A673 (cell line): ENCODE results near the gene PIK3R6. TPM values are rescaled to one million over a fixed set of nuclear protein-coding genes. Genes with fewer than 3 reads are reported as not detected.

Experiments
- BruUV-seq: library from RNA; stranded (reverse); fragments of 400-500 nt; replicated peaks from 2 replicates; lab custom pipeline; 2021; lab: Mats Ljungman, UMichigan
- CTCF ChIA-PET: fragments of 300-600 bp; sonication (Branson Sonifier 250); formaldehyde crosslinking; loops from one replicate; lab custom pipeline; 2022; ENCODE audit warnings: antibody characterized with exemption; lab: Charles Lee
- POLR2A ChIA-PET: fragments of 300-600 bp; sonication (Branson Sonifier 250); formaldehyde crosslinking; loops from one replicate; lab custom pipeline; 2022; ENCODE audit warnings: antibody characterized with exemption; ENCODE audit not compliant: low non-redundant PET; lab: Charles Lee
- DNase-seq: peaks from one replicate; pipeline ENCODE4 v3.0.0-alpha.2; 2015; ENCODE audit warnings: low spot score
- H3K27ac ChIP-seq: fragments of 200-600 bp; sonication (generic); 2 replicates; pipeline ENCODE4 v1.5.1; 2016; ENCODE audit warnings: mixed run types, low read depth, mild to moderate bottlenecking, mixed read lengths, antibody characterized with exemption, low read length; ENCODE audit not compliant: poor library complexity, severe bottlenecking
- H3K27me3 ChIP-seq: fragments of 200-600 bp; sonication (generic); replicated peaks from 2 replicates; pipeline ENCODE4 v1.6.1; 2017; ENCODE audit warnings: mixed run types, low read depth, mild to moderate bottlenecking, mixed read lengths, antibody characterized with exemption, low read length; ENCODE audit not compliant: insufficient read depth, poor library complexity
- H3K36me3 ChIP-seq: fragments of 200-600 bp; sonication (generic); 2 replicates; pipeline ENCODE4 v1.6.1; 2016; ENCODE audit warnings: mixed run types, mild to moderate bottlenecking, mixed read lengths, antibody characterized with exemption, low read length; ENCODE audit not compliant: insufficient read depth, poor library complexity, severe bottlenecking
- H3K4me1 ChIP-seq: fragments of 200-600 bp; sonication (generic); 2 replicates; pipeline ENCODE4 v1.6.1; 2017; ENCODE audit warnings: mixed run types, mild to moderate bottlenecking, mixed read lengths, antibody characterized with exemption, low read length; ENCODE audit not compliant: insufficient read depth, poor library complexity, severe bottlenecking
- H3K4me3 ChIP-seq: fragments of 200-600 bp; sonication (generic); 2 replicates; pipeline ENCODE4 v1.5.1; 2016; ENCODE audit warnings: low read depth, mixed run types, mild to moderate bottlenecking, mixed read lengths, low read length; ENCODE audit not compliant: poor library complexity, severe bottlenecking
- H3K9me3 ChIP-seq: fragments of 200-600 bp; sonication (generic); 2 replicates; pipeline ENCODE4 v1.6.1; 2016; ENCODE audit warnings: mixed run types, low read depth, mild to moderate bottlenecking, mixed read lengths, antibody characterized with exemption, low read length; ENCODE audit not compliant: poor library complexity, severe bottlenecking
- EZH2 ChIP-seq: fragments of 200-600 bp; sonication (generic); IDR thresholded peaks from 2 replicates; pipeline ENCODE4 v1.6.1; 2017; ENCODE audit warnings: borderline replicate concordance, low read depth, mild to moderate bottlenecking, mixed read lengths, antibody characterized with exemption, low read length; ENCODE audit not compliant: poor library complexity, severe bottlenecking
- intact Hi-C: fragments of 100-400 bp; cut with micrococcal nuclease; formaldehyde crosslinking; loops from one replicate; pipeline ENCODE4 v1.10.0; 2022; ENCODE audit not compliant: unreplicated experiment
- total RNA-seq: library from RNA; stranded (reverse); gene quantifications from 2 replicates; pipeline ENCODE4 v1.2.3, GENCODE V29; 2021
- TF ChIP-seq, protein P1 (sequence below): fragments of 300-800, 200-600 bp; sonication (generic); conservative IDR thresholded peaks from 2 replicates; pipeline ENCODE4 v1.5.1; 2017; ENCODE audit warnings: low read depth, mild to moderate bottlenecking, antibody characterized with exemption, low read length, moderate library complexity, mixed read lengths

Gene PIK3R6
- total RNA-seq, 1 experiment from 2014 or later = not detected

DNA sequence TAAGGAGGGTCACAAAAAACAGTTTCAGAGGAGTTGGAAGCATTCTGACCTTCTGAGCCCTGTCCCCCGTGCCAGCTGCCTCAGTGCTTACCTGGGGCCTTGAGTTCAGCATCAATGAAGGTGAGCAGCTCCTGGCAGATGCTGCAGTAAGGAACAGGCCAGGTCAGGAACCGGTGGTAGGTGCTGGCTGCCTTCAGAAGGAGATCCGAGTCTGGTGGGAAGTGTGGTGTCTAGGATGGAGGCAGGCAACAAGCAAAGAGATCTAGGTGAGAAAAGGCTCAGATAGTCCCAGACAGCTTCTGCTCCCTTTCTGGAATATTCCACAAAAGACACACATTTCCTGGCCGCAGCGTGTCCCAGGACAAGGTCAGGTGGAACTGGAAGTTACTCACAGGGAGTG is 37.2 kb upstream of the PIK3R6 start:
- H3K36me3 ChIP-seq = no peaks in the 10 kb centered on the region
- CTCF ChIA-PET = no interaction called here
- H3K9me3 ChIP-seq = no peaks in the 10 kb centered on the region
- no peak overlapping the region for H3K27ac ChIP-seq
- DNase-seq = no peak
- no peaks in the 10 kb centered on the region for H3K4me1 ChIP-seq
- POLR2A ChIA-PET = no interaction called here
- intact Hi-C loops = no loop called here
- no TSS peak for BruUV-seq
- peaks cover 17% of the 10 kb centered on the region for H3K27me3 ChIP-seq
- TF ChIP-seq EZH2 = no peak
- TF ChIP-seq, protein P1, sequence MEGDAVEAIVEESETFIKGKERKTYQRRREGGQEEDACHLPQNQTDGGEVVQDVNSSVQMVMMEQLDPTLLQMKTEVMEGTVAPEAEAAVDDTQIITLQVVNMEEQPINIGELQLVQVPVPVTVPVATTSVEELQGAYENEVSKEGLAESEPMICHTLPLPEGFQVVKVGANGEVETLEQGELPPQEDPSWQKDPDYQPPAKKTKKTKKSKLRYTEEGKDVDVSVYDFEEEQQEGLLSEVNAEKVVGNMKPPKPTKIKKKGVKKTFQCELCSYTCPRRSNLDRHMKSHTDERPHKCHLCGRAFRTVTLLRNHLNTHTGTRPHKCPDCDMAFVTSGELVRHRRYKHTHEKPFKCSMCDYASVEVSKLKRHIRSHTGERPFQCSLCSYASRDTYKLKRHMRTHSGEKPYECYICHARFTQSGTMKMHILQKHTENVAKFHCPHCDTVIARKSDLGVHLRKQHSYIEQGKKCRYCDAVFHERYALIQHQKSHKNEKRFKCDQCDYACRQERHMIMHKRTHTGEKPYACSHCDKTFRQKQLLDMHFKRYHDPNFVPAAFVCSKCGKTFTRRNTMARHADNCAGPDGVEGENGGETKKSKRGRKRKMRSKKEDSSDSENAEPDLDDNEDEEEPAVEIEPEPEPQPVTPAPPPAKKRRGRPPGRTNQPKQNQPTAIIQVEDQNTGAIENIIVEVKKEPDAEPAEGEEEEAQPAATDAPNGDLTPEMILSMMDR = no peak
- no peak overlapping the region for H3K4me3 ChIP-seq

DNA sequence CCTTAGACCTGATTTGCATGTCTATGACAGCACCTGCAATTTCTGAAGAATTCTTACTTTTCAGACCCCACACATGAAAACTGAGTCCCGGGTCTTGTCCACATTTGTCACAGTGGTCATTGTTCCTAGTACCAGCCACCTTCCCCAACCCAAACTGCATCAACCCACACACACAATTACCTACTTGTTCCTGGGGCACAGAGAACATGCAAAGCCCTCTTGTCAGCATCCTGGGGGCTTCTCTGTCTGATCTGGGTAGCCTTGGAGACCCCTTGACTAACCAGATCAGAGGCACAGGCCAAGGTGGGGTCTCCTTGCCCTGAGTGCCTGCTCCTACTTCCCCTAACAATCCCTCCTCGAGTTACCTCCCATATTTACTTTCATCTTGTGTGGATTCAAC is 36.7 kb upstream of the PIK3R6 start:
- no TSS peak for BruUV-seq
- H3K9me3 ChIP-seq = no peaks in the 10 kb centered on the region
- H3K4me1 ChIP-seq = no peaks in the 10 kb centered on the region
- no peak overlapping the region for H3K4me3 ChIP-seq
- peaks cover 17% of the 10 kb centered on the region for H3K27me3 ChIP-seq
- POLR2A ChIA-PET = no interaction called here
- H3K27ac ChIP-seq = no peak overlapping the region
- intact Hi-C loops = no loop called here
- CTCF ChIA-PET = no interaction called here
- TF ChIP-seq, protein P1 = no peak
- no peak for TF ChIP-seq EZH2
- DNase-seq = no peak
- H3K36me3 ChIP-seq = no peaks in the 10 kb centered on the region

GRCh38 chr17:8900626-8901585 is 33.4 kb upstream of the PIK3R6 start:
- no peak for DNase-seq
- Histone ChIP-seq H3K9me3 (no peaks in the 10 kb centered on the region), H3K36me3 (no peaks in the 10 kb centered on the region), H3K4me1 (no peaks in the 10 kb centered on the region), H3K27me3 (peaks cover 15% of the 10 kb centered on the region), H3K4me3 (no peak overlapping the region), H3K27ac (no peak overlapping the region)
- POLR2A ChIA-PET = no interaction called here
- intact Hi-C loops = no loop called here
- no TSS peak for BruUV-seq
- no peak for TF ChIP-seq EZH2
- TF ChIP-seq, protein P1 = no peak
- CTCF ChIA-PET = no interaction called here
